C4-2B (cell line): ENCODE measurements around the gene PFDN4.

ENCODE experiments used
- H3K27ac ChIP-seq: fragments of 450-650 bp; 2 replicates; pipeline ENCODE4 v1.5.1; 2017
- CTCF ChIP-seq: fragments of 450-650 bp; conservative IDR thresholded peaks from 2 replicates; pipeline ENCODE4 v1.5.1; 2017; ENCODE audit warnings: mild to moderate bottlenecking
- ZFX ChIP-seq: fragments of 450-650 bp; IDR thresholded peaks from 2 replicates; pipeline ENCODE4 v1.6.1; 2017

PFDN4 gene

GRCh38 chr20:54176610-54177009 lies 31.3 kb upstream of the PFDN4 start:
- TF ChIP-seq ZFX (no peak), CTCF (no peak)
- H3K27ac ChIP-seq, result no peak overlapping the region

GRCh38 chr20:54177378-54177777 lies 30.5 kb upstream of the PFDN4 start:
- no peak for TF ChIP-seq CTCF
- H3K27ac ChIP-seq, result no peak overlapping the region

- TF ChIP-seq CTCF (no peak), ZFX (no peak)
- no peak overlapping the region for H3K27ac ChIP-seq
Measured at GRCh38 chr20:54178256-54178655, 29.6 kb upstream of the PFDN4 start.

- TF ChIP-seq ZFX, result no peak
- no peak for TF ChIP-seq CTCF
- no peak overlapping the region for H3K27ac ChIP-seq
Measured at GRCh38 chr20:54179946-54180345, 27.9 kb upstream of the PFDN4 start.

- H3K27ac ChIP-seq, result no peak overlapping the region
- TF ChIP-seq ZFX (no peak), CTCF (no peak)
Measured at GRCh38 chr20:54180931-54181330, 27.0 kb upstream of the PFDN4 start.

GRCh38 chr20:54184071-54184470 lies 23.8 kb upstream of the PFDN4 start:
- TF ChIP-seq ZFX (no peak), CTCF (no peak)

GRCh38 chr20:54184904-54185626 lies 22.8 kb upstream of the PFDN4 start:
- TF ChIP-seq CTCF (no peak), ZFX (no peak)
- no peak overlapping the region for H3K27ac ChIP-seq

More at GRCh38 chr20:54184071-54184470, 23.8 kb upstream of the PFDN4 start:
- no peak overlapping the region for H3K27ac ChIP-seq
